ENCODE measurements around the gene USH2A. TPM values are rescaled to one million over a fixed set of nuclear protein-coding genes. Genes with fewer than 3 reads are reported as not detected.

USH2A gene
- total RNA-seq, 2 donors from 2014 or later = 0.62 to 3.1 TPM

DNA sequence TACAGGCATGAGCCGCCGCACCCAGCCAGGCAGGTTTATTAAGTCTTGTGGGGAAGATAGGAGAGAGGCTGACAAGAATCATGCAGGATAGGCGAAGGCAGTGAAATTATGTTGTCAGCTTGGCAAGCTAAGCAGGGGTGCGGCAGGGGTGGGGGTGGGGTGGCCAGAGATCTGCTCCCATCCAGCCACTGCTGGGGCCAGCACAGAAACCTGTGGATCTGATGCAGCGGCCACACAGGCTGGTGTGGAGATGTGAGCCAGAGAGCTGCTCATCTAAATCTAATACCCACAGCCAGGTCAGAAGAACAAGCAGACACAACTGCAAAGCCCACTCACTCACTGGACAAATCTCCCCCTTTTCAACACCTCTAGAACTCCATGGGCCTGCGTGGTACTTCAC lies 787.4 kb downstream of the USH2A start:
- Histone ChIP-seq H3K27ac (ENCODE audit: low read depth, low read length) (no peak overlapping the region), H3K9ac (ENCODE audit: extremely low read depth, low read length, poor library complexity, severe bottlenecking) (no peak overlapping the region), H3K9me3 (ENCODE audit: control insufficient read depth, low read length) (no peaks in the 10 kb centered on the region), H3K36me3 (ENCODE audit: control insufficient read depth, insufficient read depth, low read length) (no peaks in the 10 kb centered on the region), H3K4me3 (ENCODE audit: low read length) (no peak overlapping the region), H3K4me1 (ENCODE audit: control insufficient read depth, insufficient read depth, low read length) (peaks cover 8% of the 10 kb centered on the region), H3K27me3 (ENCODE audit: control insufficient read depth, insufficient read depth, low read length, poor library complexity, severe bottlenecking) (no peaks in the 10 kb centered on the region)
- no peak overlapping the region for H3K4me3 Mint-ChIP-seq
- H3K4me1 Mint-ChIP-seq = peaks cover 17% of the 10 kb centered on the region
- 95 to 96% methylated on average over 3 to 6 of the region's 6 CpGs for WGBS, 2 experiments (ENCODE audit: insufficient coverage in 1 of 2, insufficient read length in 1 of 2)
- H3K27me3 Mint-ChIP-seq (ENCODE audit: insufficient read depth) = no peaks in the 10 kb centered on the region
- TF ChIP-seq, protein P1, sequence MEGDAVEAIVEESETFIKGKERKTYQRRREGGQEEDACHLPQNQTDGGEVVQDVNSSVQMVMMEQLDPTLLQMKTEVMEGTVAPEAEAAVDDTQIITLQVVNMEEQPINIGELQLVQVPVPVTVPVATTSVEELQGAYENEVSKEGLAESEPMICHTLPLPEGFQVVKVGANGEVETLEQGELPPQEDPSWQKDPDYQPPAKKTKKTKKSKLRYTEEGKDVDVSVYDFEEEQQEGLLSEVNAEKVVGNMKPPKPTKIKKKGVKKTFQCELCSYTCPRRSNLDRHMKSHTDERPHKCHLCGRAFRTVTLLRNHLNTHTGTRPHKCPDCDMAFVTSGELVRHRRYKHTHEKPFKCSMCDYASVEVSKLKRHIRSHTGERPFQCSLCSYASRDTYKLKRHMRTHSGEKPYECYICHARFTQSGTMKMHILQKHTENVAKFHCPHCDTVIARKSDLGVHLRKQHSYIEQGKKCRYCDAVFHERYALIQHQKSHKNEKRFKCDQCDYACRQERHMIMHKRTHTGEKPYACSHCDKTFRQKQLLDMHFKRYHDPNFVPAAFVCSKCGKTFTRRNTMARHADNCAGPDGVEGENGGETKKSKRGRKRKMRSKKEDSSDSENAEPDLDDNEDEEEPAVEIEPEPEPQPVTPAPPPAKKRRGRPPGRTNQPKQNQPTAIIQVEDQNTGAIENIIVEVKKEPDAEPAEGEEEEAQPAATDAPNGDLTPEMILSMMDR (conservative IDR thresholded peaks at IDR 0.05) = no peak
- no peaks in the 10 kb centered on the region for H3K36me3 Mint-ChIP-seq (ENCODE audit: low read depth)
- DNase-seq = no peak
- H3K27ac Mint-ChIP-seq = no peak overlapping the region
- no peaks in the 10 kb centered on the region for H3K9me3 Mint-ChIP-seq

DNA sequence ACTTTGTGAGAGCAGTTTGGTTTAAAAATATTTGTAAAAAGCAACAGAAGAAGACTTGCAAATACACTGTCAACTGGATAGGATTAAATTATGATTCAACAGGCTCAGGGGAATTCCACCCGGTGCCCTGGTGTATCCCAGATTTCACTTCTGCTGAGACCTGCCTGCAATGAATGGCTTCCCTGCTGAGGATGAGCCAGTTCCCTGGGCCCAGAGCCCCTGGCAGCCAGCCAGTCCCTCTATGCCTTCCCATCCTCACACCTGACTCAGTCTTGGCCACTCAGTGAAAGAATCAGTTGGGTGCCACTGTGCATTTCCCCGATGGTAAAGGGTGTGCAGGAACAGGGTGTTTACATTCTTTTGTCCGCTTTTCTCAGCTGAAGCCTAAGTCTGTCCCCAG lies 791.8 kb downstream of the USH2A start:
- H3K4me3 ChIP-seq (ENCODE audit: low read length) = no peak overlapping the region
- H3K27me3 ChIP-seq (ENCODE audit: control insufficient read depth, insufficient read depth, low read length, poor library complexity, severe bottlenecking) = no peaks in the 10 kb centered on the region
- TF ChIP-seq, protein P1 (conservative IDR thresholded peaks at IDR 0.05) = no peak
- no peak for DNase-seq
- no peak overlapping the region for H3K27ac Mint-ChIP-seq
- no peak overlapping the region for H3K4me3 Mint-ChIP-seq
- 72% methylated on average over 3 of the region's 3 CpGs; no CpG with 5 or more reads in 1 of the 2 experiments for WGBS, 2 experiments (ENCODE audit: insufficient coverage in 1 of 2, insufficient read length in 1 of 2)
- H3K4me1 Mint-ChIP-seq = peaks cover 9% of the 10 kb centered on the region
- H3K36me3 ChIP-seq (ENCODE audit: control insufficient read depth, insufficient read depth, low read length) = no peaks in the 10 kb centered on the region
- no peak overlapping the region for H3K9ac ChIP-seq (ENCODE audit: extremely low read depth, low read length, poor library complexity, severe bottlenecking)
- H3K4me1 ChIP-seq (ENCODE audit: control insufficient read depth, insufficient read depth, low read length) = peaks cover 2% of the 10 kb centered on the region
- no peaks in the 10 kb centered on the region for H3K27me3 Mint-ChIP-seq (ENCODE audit: insufficient read depth)
- H3K9me3 Mint-ChIP-seq = no peaks in the 10 kb centered on the region
- no peak overlapping the region for H3K27ac ChIP-seq (ENCODE audit: low read depth, low read length)
- H3K9me3 ChIP-seq (ENCODE audit: control insufficient read depth, low read length) = no peaks in the 10 kb centered on the region
- no peaks in the 10 kb centered on the region for H3K36me3 Mint-ChIP-seq (ENCODE audit: low read depth)

DNA sequence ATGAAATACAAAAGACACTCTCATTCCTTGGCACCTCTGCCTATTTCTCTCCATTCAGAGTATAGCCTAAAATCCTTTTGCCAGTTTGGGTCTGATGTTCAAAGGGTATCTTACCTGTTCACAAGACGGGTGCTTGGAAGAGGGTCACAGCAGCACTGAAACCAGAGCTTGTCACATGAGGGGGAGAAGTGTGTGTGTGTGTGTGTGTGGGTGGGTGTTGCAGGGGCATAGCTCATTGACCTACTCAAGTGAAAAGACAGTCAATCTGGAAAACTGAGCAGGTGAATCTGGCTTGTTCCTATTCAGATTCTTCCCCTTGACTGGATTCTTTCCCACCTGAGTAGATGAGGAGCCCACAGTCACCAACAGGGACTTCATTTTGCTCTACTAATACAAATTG lies 792.2 kb downstream of the USH2A start:
- Histone ChIP-seq H3K9ac (ENCODE audit: extremely low read depth, low read length, poor library complexity, severe bottlenecking) (no peak overlapping the region), H3K27me3 (ENCODE audit: control insufficient read depth, insufficient read depth, low read length, poor library complexity, severe bottlenecking) (no peaks in the 10 kb centered on the region), H3K4me1 (ENCODE audit: control insufficient read depth, insufficient read depth, low read length) (no peaks in the 10 kb centered on the region), H3K27ac (ENCODE audit: low read depth, low read length) (no peak overlapping the region), H3K36me3 (ENCODE audit: control insufficient read depth, insufficient read depth, low read length) (no peaks in the 10 kb centered on the region), H3K9me3 (ENCODE audit: control insufficient read depth, low read length) (no peaks in the 10 kb centered on the region), H3K4me3 (ENCODE audit: low read length) (no peak overlapping the region)
- Mint-ChIP-seq H3K36me3 (ENCODE audit: low read depth) (no peaks in the 10 kb centered on the region), H3K27ac (no peak overlapping the region), H3K4me3 (no peak overlapping the region), H3K4me1 (peaks cover 4% of the 10 kb centered on the region), H3K27me3 (ENCODE audit: insufficient read depth) (no peaks in the 10 kb centered on the region), H3K9me3 (no peaks in the 10 kb centered on the region)
- DNase-seq = no peak
- TF ChIP-seq, protein P1 (conservative IDR thresholded peaks at IDR 0.05) = no peak
- 91% methylated on average over 1 of the region's 1 CpG; no CpG with 5 or more reads in 1 of the 2 experiments for WGBS, 2 experiments (ENCODE audit: insufficient coverage in 1 of 2, insufficient read length in 1 of 2)

Data from endodermal cell (in vitro differentiated cells).